Stimulated activated CD8-positive, alpha-beta memory T cell treated with anti-CD3 and anti-CD28 coated beads, Interleukin-4, amount 100 ng/mL, for 24 hours (primary cell): Measurements from ENCODE around the gene STOX2.
"Not testable (repeated sequence)": the region's sequence is repeated elsewhere in the genome, so short reads cannot be mapped to it uniquely, and the experiment has no call there.

Source experiments
- DNase-seq: peaks from one replicate; pipeline ENCODE4 v3.0.0-alpha.2; 2020; ENCODE audit warnings: low read depth

STOX2 gene

DNA sequence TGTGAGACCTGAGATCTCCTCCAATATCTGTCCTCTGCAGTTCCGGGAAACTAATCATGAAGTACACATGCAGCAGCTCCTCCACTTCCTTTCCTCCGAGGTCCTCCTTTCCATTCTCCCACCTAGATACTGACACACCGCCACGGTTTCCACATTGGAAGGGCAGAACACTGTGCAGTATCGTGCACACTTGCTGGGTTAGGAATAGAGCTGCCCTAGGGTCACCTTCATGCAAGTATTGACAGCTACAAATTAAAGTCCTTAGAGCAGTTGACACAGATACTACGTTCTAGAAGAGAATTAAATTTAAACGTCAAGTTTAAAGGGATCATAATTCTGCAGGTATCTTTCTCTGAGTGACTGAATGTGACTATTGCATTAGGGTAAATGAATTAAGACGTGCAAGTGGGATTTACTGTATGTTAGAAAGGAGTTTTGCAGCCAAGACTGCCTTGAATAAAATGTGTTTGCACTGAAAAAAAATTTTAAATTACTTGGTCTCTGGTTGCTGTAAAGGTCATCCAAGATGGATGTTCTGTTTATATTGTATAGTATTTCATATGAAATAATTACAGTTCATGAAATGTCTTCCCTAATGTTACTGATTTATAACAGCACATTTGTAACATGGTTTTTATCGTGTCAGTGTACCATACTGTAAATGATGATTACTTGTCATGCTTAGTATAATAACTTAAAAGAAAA, 117.7 kb downstream of the STOX2 start:
- DNase-seq = no peak

DNA sequence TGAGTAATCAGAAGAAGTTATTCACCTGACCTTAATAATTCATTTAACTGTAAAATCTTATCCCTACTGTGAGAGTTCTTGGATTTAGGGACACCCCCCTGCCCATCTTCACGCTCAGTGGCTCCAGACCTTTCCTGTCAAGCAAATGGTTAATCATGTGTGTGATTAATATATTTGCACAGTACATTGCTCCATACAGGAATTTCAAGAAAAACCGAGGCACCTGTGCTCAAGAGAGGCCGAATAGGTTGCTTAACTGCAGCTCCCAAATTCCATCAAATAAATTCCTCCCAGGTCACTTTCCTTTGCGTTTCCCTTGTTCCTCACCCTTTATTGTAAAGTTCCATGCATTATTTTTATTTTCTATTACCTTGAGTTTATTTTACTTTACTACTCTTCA, 119.5 kb downstream of the STOX2 start:
- no peak for DNase-seq

DNA sequence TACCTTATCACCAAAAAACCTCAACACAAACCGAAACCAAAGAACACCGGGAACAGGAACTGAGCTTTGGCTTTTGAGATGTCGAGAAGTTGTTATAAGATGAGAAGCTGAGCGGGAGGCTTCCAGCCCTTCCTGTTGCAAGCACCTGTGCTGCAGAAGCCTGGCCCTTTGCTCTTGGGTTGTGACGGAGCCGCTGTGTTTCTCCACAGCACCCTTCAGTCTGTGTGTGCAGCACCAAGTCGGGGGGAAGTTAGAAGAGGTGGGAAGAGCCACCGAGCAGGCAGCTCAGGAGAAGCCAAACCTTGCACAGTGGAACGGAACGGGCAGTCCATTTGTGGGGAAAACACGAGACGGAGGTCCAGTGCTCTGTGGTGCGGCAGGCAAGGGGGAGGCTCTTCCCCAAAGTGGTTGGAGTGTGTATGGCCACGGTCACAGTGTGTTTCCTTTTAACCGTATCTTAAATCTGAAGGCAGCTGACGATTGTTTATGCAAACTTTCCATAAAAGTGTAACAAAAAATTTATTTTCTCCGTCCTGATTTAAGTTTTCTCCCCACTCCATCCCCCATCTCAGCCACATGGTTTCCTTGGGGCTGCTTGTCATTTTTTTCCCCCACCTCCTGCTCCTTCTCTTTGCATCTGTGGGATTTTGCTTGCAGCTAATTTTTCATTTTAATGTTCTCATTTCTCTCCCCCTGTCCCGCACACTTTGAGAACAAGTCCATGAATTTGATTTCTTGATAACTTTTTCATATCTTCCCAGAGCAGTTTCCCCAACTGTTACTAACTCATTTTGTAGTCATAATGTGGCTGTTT, 123.7 kb downstream of the STOX2 start:
- DNase-seq = no peak

GRCh38 chr4:184030036-184030435, 124.9 kb downstream of the STOX2 start:
- DNase-seq = no peak

DNA sequence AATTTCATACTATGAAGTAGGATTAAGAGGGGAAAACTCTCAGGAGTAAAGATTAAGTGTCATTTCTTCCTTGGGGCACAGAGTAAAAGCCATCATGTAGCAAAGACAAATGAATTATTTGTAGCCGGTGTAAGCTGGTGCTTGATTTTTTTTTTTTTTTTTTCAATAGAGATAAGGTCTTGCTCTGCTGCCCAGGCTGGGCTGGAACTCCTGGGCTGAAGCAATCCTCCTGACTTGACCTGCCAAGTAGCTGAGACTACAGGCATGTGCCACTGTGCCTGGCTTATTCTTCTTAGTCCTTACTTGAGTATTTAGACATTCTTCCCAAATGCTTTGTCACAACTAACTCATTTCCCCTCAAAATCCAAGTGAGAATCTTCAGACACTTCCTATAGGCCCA, 125.7 kb downstream of the STOX2 start:
- no peak for DNase-seq

- no peak for DNase-seq
These were observed 127.0 kb downstream of the STOX2 start for GRCh38 chr4:184032091-184032490.

- no peak for DNase-seq
These were observed 134.9 kb downstream of the STOX2 start for GRCh38 chr4:184039963-184040383.

DNA sequence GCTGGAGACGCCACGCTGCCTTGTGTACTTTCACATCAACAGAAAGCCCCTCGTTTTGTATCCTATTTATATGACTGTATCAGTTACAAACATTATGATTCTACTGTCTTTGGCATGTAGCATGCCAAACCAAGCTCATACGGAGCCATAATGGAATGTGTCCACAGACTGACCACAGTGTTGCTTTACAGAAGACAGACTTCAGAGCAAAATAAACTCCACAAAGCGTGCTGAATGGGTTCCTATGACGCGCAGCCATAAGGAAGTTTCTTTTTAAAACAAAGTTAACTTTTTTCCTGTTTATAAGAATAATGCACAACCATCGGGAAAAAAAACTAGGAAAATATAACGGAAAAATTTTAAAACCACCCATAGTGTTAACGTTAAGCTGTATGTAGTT, 136.0 kb downstream of the STOX2 start:
- no peak for DNase-seq

DNA sequence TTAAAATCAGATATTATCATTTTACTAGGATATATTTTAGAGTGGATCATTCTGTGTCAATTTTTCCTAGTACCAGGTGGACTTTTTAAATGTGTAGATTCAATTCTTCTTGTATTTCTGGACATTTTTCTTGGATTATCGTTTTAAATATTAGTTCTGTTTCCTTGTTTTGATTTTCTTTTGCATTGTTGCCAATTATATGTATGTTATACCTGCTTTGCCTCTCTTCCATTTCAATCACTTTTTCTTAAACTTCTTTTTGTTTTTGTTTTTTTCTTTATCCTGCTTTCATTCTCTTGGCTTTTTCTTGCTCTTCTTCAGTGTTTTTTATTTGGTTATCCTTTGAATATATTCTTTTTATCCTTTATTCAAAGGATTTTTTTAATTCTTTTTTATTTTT, 141.0 kb downstream of the STOX2 start:
- DNase-seq = no peak

DNA sequence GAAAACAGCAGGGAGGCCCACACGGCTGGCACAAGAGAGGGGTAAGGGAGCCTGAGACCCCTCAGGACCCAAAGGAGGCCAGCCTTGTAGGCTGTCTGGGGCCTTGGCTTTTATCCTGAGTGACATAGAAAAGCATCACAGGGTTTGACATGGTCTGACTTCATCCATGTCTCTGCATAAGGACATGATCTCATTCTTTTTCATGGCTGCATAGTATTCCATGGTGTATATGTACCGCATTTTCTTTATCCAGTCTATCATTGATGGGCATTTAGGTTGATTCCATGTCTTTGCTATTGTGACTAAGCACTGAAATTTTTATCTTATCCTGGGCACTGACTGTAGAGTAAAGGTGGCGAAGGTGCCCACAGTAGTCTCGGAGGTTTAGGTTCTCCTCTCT, 146.2 kb downstream of the STOX2 start:
- not testable (repeated sequence) for DNase-seq

DNA sequence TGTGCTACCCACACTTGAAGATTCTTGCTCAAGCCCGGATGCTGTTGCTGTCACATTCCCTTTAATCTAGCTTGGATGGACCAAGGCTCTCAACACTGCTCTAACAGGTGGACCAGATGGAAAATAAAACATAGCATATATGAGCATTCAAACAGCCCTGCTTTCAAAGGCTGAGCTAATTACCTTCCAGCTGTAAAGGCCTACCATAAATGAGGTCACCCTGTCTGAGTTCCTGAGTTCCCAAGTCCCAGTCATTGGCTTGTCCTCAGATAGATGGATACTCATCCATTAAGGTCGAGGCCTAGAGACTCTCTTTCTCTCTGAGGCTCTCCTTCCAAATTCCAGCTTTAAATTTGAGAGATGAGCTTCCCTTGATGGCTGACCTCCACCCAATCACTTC, 147.5 kb downstream of the STOX2 start:
- DNase-seq = no peak

DNA sequence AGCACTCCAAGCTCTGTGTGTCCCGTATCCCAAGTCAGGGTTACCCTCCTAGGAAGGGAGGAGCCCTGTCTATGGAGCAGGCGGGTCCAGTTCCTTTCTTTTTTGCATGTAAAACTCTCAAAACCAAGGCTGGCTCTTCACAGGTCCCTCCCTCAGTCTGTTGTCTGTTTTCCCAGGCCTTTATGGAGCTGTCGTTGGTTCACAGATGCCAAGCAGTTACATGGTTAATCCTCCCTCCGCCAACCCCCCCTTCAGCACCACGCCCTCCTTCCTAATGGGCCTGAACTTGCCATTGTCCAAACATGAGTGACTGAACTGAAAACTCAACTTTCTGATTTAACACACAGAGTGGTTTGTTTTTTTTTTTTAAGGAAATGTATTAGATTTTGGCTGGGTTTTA, 148.3 kb downstream of the STOX2 start:
- no peak for DNase-seq

- no peak for DNase-seq
These were observed 151.8 kb downstream of the STOX2 start for GRCh38 chr4:184056877-184057276.

- DNase-seq = no peak
These were observed 152.9 kb downstream of the STOX2 start for GRCh38 chr4:184058026-184058425.

DNA sequence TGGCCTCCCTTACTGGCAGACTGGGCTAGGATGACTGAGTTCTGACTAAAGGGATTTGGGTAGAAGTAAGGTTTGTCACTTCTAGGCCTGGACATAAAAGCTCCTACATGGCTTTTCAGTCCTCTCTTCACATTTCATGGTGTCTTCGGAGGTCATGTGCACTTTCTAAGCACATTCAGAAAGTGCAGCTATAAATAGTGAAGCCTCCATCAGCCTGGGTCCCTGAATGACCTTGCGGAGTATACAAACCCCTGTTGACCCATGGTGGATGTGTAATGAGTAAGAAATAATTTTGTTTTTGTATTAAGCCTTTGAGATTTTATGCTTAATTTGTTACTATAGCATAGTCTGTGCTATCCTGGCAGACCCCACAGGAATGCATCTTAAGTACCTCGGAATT, 154.0 kb downstream of the STOX2 start:
- no peak for DNase-seq

GRCh38 chr4:184061582-184061981, 156.5 kb downstream of the STOX2 start:
- no peak for DNase-seq

GRCh38 chr4:184062769-184063168, 157.7 kb downstream of the STOX2 start:
- no peak for DNase-seq

- DNase-seq = no peak
These were observed 159.8 kb downstream of the STOX2 start for GRCh38 chr4:184064877-184065276.

GRCh38 chr4:184066584-184067300, 161.6 kb downstream of the STOX2 start:
- DNase-seq = no peak

DNA sequence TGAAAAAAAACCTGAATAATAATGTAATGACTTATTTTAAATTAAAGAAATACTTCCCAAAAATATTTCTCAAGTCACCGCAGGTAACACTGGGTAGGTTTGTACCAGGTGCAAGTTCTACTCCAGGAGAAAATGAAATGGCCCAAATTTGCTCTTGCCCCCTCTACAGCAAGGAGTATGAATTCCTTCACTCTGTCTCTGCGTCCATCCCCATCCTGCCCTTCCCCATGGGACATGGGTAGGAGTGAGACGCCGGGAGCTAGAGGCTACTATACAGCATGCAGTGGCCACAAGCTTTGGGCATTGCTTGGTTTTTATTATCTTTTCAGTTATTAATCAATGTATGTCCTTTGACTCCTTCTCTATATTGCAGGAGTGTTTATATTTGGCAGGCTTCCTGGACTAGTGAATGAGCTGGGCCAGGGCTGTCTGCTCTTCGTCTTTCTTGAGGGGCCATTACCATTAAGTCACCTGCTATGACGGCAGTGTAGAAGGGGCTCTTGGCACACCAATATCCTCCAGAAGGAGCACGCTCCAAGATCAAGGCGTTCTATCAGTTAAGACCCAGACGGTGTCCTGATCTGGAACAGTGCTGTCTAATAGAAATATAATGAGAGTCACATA, 162.9 kb downstream of the STOX2 start:
- DNase-seq = no peak
